ENCODE data around the gene CEP85.
A peak's percentile ranks its signal among the peaks of the same experiment; 100 is the strongest.

DNA sequence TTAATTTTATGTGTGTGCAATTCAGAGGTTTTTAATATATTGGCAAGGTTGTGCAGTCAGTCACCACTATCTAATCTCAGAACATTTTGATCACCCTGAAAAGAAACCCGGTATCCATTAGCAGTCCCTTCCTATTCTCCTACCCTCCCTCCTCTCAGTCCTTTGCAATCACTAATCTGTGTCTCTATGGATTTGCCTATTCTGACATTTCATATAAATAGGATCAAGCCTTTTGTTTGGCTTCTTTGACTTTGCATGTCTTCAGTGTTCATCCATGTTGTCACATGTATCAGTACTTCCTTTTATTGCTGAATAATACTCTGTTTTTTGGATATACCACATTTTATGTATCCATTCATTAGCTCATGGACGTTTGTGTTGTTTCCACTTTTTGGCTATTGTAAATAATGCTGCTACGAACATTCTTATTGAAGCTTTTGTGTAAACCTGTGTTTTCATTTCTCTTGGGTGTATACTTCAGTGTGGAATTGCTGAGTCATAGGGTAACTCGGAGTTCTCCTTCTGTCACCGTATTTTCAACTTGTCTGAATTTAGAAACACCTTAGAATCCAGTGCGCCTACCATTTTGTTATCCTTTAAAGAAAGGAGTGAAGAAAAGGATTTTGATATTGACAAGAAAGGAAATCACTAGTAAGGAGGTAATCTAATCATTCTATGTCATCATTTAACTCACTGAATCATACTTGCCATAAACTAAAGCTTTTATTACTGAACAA lies 3.4 kb downstream of the CEP85 start:
- TF ChIP-seq RFX5 (IDR thresholded peaks at IDR 0.05; ENCODE audit: low read depth, low read length): no peak
- TF ChIP-seq ZFP36 (IDR thresholded peaks at IDR 0.05; ENCODE audit: low read depth, low read length, partially characterized antibody): no peak
- no peak for TF ChIP-seq RBM34 (IDR thresholded peaks at IDR 0.05; ENCODE audit: borderline replicate concordance, insufficient read depth, low read length)
- TF ChIP-seq SP1 (CRISPR knock-in tag; IDR thresholded peaks at IDR 0.05): no peak
- no peak for TF ChIP-seq SMC3 (conservative IDR thresholded peaks at IDR 0.05; ENCODE audit: insufficient read depth, low read depth, low read length)
- no peak for TF ChIP-seq POLR3A (IDR thresholded peaks at IDR 0.05; ENCODE audit: borderline replicate concordance, extremely low read depth, insufficient read depth, insufficient read length)
- peak; percentile 23 for TF ChIP-seq TAF9B (IDR thresholded peaks at IDR 0.05; ENCODE audit: partially characterized antibody)

All from K562 (cell line).